K562 (cell line): Measurements from ENCODE around the gene KIF1A. TPM values are rescaled to one million over a fixed set of nuclear protein-coding genes. Genes with fewer than 3 reads are reported as not detected.
"Not testable (repeated sequence)": the region's sequence is repeated elsewhere in the genome, so short reads cannot be mapped to it uniquely, and the experiment has no call there.

Source experiments
- ATAC-seq: fragments of 200-7000 bp; cut with Tn5 transposase; 3 replicates; pipeline ENCODE4 v1.9.1; 2020; ENCODE audit warnings: moderate library complexity
- BruUV-seq: library from RNA; stranded (reverse); fragments of 400-500 nt; replicated peaks from 2 replicates; lab custom pipeline; 2021; lab: Mats Ljungman, UMichigan
- CTCF ChIA-PET: fragments of 300-600 bp; formaldehyde crosslinking; extraction: SDS; loops from one replicate; lab custom pipeline; 2021; ENCODE audit warnings: low intra/inter-chr PET ratio; lab: Yijun Ruan, JAX
- POLR2A ChIA-PET: fragments of 300-600, 350-650 bp; sonication (Branson Sonifier 250); formaldehyde crosslinking; extraction: SDS; loops from one replicate; lab custom pipeline; 2021; ENCODE audit warnings: antibody characterized with exemption, inconsistent platforms; lab: Yijun Ruan, JAX
- DNase-seq, 4 experiments: peaks; one replicate each; pipeline versions ENCODE4 v3.0.0 to v3.0.0-alpha.2; 2011 to 2018; ENCODE audit warnings: low spot score in 3 of 4, mixed read lengths in 3 of 4; ENCODE audit errors: extremely low read depth in 1 of 4
- FAIRE-seq: peaks from 2 replicates; lab custom pipeline; 2011; peaks lifted over from hg19 to GRCh38; lab: Jason Lieb, UNC
- H2AFZ ChIP-seq: 2 replicates; pipeline ENCODE4 v1.6.0; 2011; ENCODE audit warnings: low read depth, low read length, control low read depth, inconsistent platforms
- H3K27ac ChIP-seq: fragments of 200-600 bp; 3 replicates; pipeline ENCODE4 v1.8.0; 2011; ENCODE audit warnings: low read depth, mild to moderate bottlenecking, control low read depth, inconsistent platforms, low read length, moderate library complexity, mixed read lengths; ENCODE audit errors: extremely low read depth
- H3K27me3 ChIP-seq, 2 experiments: fragments of 300-600 bp in 1 of 2; 2 replicates in 1 of 2; 3 replicates in 1 of 2; pipeline versions ENCODE4 v1.6.0 to v1.8.0; 2011; ENCODE audit warnings: inconsistent platforms in 2 of 2, low read length in 2 of 2, mild to moderate bottlenecking in 1 of 2, mixed read lengths in 1 of 2, moderate library complexity in 1 of 2; ENCODE audit not compliant: control insufficient read depth in 2 of 2, insufficient read depth in 2 of 2
- H3K36me3 ChIP-seq: fragments of 300-600 bp; 3 replicates; pipeline ENCODE4 v1.8.0; 2011; ENCODE audit warnings: mild to moderate bottlenecking, low read length, inconsistent platforms; ENCODE audit not compliant: control insufficient read depth, insufficient read depth
- H3K4me1 ChIP-seq, 2 experiments: fragments of 200-600 bp in 1 of 2; replicated peaks in 1 of 2; 2 replicates in 1 of 2; 3 replicates in 1 of 2; pipeline versions ENCODE4 v1.5.1 to v1.8.0; 2011; ENCODE audit warnings: inconsistent platforms in 2 of 2, low read length in 2 of 2, mild to moderate bottlenecking in 1 of 2, mixed read lengths in 1 of 2, moderate library complexity in 1 of 2; ENCODE audit not compliant: control insufficient read depth in 2 of 2, insufficient read depth in 2 of 2
- H3K4me2 ChIP-seq: 2 replicates; pipeline ENCODE4 v1.6.1; 2011; ENCODE audit warnings: low read length, control low read depth, inconsistent platforms, mixed read lengths; ENCODE audit not compliant: insufficient read depth
- H3K4me3 ChIP-seq: fragments of 200-600 bp; sonication (generic), shearing (Covaris generic); 2 replicates; pipeline ENCODE4 v1.5.1; 2016; ENCODE audit warnings: control low read depth, inconsistent platforms
- H3K79me2 ChIP-seq: fragments of 200-600 bp; 3 replicates; pipeline ENCODE4 v1.8.0; 2011; ENCODE audit warnings: low read length, inconsistent platforms; ENCODE audit not compliant: control insufficient read depth, insufficient read depth
- H3K9ac ChIP-seq, 2 experiments: 2 replicates each; pipeline versions ENCODE4 v1.6.0 to v1.6.1; 2011; ENCODE audit warnings: low read depth in 2 of 2, low read length in 2 of 2, control low read depth in 1 of 2, inconsistent platforms in 1 of 2, mild to moderate bottlenecking in 1 of 2, mixed read lengths in 1 of 2; ENCODE audit not compliant: insufficient read depth in 1 of 2
- H3K9me1 ChIP-seq: one replicate; pipeline ENCODE4 v1.6.0; 2011; ENCODE audit warnings: inconsistent platforms, mild to moderate bottlenecking, low read length, moderate library complexity; ENCODE audit not compliant: control insufficient read depth, insufficient read depth
- H3K9me3 ChIP-seq: replicated peaks from 2 replicates; pipeline ENCODE4 v1.5.1; 2011; ENCODE audit warnings: low read depth, low read length, inconsistent platforms; ENCODE audit not compliant: control insufficient read depth, insufficient read depth
- H4K20me1 ChIP-seq: replicated peaks from 2 replicates; pipeline ENCODE4 v1.6.1; 2011; ENCODE audit warnings: low read length, inconsistent platforms, mixed read lengths; ENCODE audit not compliant: control insufficient read depth, insufficient read depth
- WGBS: fragments of 100-300 bp; shearing (Covaris generic); methylation state at CpG from one replicate; pipeline ENCODE4 v1.1.6; 2016; ENCODE audit warnings: low coverage, mixed read lengths; ENCODE audit not compliant: insufficient coverage; ENCODE audit errors: missing lambda C conversion rate; 5-methylcytosine and 5-hydroxymethylcytosine counted together
- in situ Hi-C: fragments of 300-500 bp; cut with MboI; formaldehyde crosslinking; loops from 4 replicates; pipeline ENCODE4 v1.15.0; 2018; ENCODE audit warnings: inconsistent platforms, mixed read lengths
- intact Hi-C: fragments of 100-400 bp; cut with micrococcal nuclease; formaldehyde crosslinking; loops from 2 replicates; pipeline ENCODE4 v1.14.2; 2022
- polyA plus RNA-seq, 8 experiments: library from polyadenylated mRNA; depleted of rRNA in 4 of 8; stranded (reverse) in 5 of 8; unstranded in 3 of 8; fragments of >200 nt; fragmentation: Nextera tagmentation in 2 of 8; fragmentation: Illumina TruSeq in 1 of 8; extraction: Ambion mirVana in 2 of 8; extraction: Trizol in 1 of 8; gene quantifications; 2 replicates each; pipeline versions ENCODE4 v1.2.1 to v1.2.3, GENCODE V29; 2011 to 2014; ENCODE audit warnings: inconsistent platforms in 1 of 8, missing spikeins in 1 of 8
- total RNA-seq, 7 experiments: library from RNA; depleted of rRNA in 6 of 7; stranded (reverse); fragments of >200 nt in 6 of 7; fragmentation: Illumina TruSeq in 2 of 7; extraction: Trizol in 2 of 7; gene quantifications; 2 replicates each; pipeline versions ENCODE4 v1.2.1 to v1.2.3, GENCODE V29; 2011 to 2021; ENCODE audit warnings: low replicate concordance in 1 of 7

Gene KIF1A
- total and polyA plus RNA-seq, 9 of the 15 experiments (the other 6 are each of a cell fraction or from before 2014, with no cell fraction given), result 0.07 to 1.4 (median 0.45) TPM; not detected in 2

DNA sequence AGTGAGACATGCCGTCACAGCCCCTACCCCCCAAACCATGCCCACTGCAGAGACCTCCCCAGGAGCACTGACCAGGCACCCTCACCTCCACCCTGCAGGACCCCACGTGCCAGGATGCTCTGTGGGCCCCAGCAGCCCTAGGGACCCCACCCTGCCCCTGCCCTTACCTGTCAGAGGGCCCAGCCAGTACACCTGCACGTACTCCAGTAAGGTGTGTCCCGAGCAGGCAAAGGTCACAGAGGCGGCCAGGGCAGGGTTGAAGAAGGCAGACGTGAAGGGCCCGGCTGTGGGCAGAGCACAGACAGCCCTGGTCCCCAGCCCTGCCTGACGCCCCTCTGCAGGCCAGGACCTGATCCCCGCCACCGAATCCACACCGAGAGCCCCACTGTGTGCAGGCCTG lies 139.8 kb downstream of the KIF1A start:
- BruUV-seq, ATAC-seq, H3K9me3 ChIP-seq, H3K27me3 ChIP-seq, H3K27ac ChIP-seq, H3K4me2 ChIP-seq, in situ Hi-C loops, H3K4me1 ChIP-seq, FAIRE-seq, H3K79me2 ChIP-seq, intact Hi-C loops, H3K9me1 ChIP-seq, H3K9ac ChIP-seq, DNase-seq, POLR2A ChIA-PET, H3K36me3 ChIP-seq, H4K20me1 ChIP-seq, CTCF ChIA-PET, H2AFZ ChIP-seq, H3K4me3 ChIP-seq: not testable (repeated sequence)
- no CpG with 5 or more reads among the region's 11 CpGs for WGBS

- H3K36me3 ChIP-seq, DNase-seq, intact Hi-C loops, H3K4me3 ChIP-seq, H3K4me2 ChIP-seq, H3K9ac ChIP-seq, FAIRE-seq, H3K27me3 ChIP-seq, ATAC-seq, H3K9me1 ChIP-seq, CTCF ChIA-PET, H2AFZ ChIP-seq, H3K9me3 ChIP-seq, H3K79me2 ChIP-seq, H3K27ac ChIP-seq, H4K20me1 ChIP-seq, H3K4me1 ChIP-seq, BruUV-seq, in situ Hi-C loops, POLR2A ChIA-PET: not testable (repeated sequence)
- WGBS, result no CpG with 5 or more reads among the region's 19 CpGs
Observed at GRCh38 chr2:240678909-240679308, 141.1 kb downstream of the KIF1A start.

DNA sequence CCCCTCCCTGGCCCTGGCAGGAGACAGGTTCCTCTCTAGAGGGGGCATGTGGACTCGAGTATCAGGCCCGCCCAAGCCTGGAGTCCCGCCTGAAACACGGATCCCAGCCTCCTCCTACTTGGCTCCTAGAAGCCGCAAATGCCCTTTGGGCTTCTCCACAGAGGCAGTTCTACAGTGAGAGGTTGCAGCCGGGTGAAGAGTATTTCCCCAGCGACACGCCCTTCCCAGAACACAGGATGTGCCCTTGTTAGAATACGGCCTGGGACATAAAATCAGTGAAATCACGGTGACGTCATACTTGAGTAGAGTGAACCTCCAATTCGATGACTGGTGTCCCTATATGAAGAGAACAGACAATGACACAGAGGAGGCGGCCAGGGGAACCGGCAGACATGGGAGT lies 142.0 kb downstream of the KIF1A start:
- H3K9me3 ChIP-seq, H3K4me3 ChIP-seq, H3K79me2 ChIP-seq, H3K9me1 ChIP-seq, ATAC-seq, H4K20me1 ChIP-seq, in situ Hi-C loops, H3K4me2 ChIP-seq, DNase-seq, H3K27ac ChIP-seq, H2AFZ ChIP-seq, H3K9ac ChIP-seq, H3K36me3 ChIP-seq, POLR2A ChIA-PET, CTCF ChIA-PET, H3K27me3 ChIP-seq, FAIRE-seq, intact Hi-C loops, H3K4me1 ChIP-seq, BruUV-seq: not testable (repeated sequence)
- 0% methylated on average over 3 of the region's 14 CpGs for WGBS

- H3K27me3 ChIP-seq, result peaks cover 0 to 14% of the 10 kb centered on the region in 2 experiments; a peak in 4 of 5 replicates
- WGBS, result no CpG with 5 or more reads among the region's 24 CpGs
- H3K9me1 ChIP-seq, POLR2A ChIA-PET, H4K20me1 ChIP-seq, intact Hi-C loops, H3K4me3 ChIP-seq, H3K4me1 ChIP-seq, H3K79me2 ChIP-seq, H3K27ac ChIP-seq, H3K9ac ChIP-seq, CTCF ChIA-PET, in situ Hi-C loops, H2AFZ ChIP-seq, H3K9me3 ChIP-seq, H3K4me2 ChIP-seq, BruUV-seq, H3K36me3 ChIP-seq, DNase-seq: not testable (repeated sequence)
- FAIRE-seq, result peak; percentile 88
- peak; percentile 79 for ATAC-seq
Observed at GRCh38 chr2:240675345-240675744, 144.7 kb downstream of the KIF1A start.
